ENCODE measurements around the gene LYSMD3. TPM values are rescaled to one million over a fixed set of nuclear protein-coding genes. Genes with fewer than 3 reads are reported as not detected.

Gene LYSMD3
- total and polyA plus RNA-seq, 10 of the 15 experiments (the other 5 are each of a cell fraction or from before 2014, with no cell fraction given) = 3.9 to 22.5 (median 12.6) TPM

DNA sequence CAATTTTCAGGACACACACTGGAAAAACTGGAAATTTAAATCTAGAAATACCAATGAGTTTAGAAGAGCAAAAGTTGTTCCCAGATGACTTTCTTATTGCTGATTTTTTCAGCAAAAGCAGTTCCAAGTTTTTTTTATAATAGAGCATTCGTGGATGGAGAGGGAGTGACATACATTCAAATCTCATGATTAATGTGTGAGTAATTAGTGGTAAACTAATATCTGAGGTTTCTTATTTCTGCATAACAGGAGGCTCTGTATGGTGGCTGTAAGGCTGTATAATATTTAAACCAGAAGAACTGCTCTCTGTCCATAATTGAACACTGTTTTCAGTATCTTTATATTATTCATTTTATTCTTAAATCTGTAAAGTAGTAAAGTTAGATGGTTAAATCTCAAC, 25.8 kb downstream of the LYSMD3 start:
- no peak for ATAC-seq
- ChIA-PET RAD21 (ENCODE audit: unreplicated experiment) (no interaction called here), POLR2A (no interaction called here), SMC1A (ENCODE audit: uncharacterized antibody, unreplicated experiment) (interaction anchor here (1.0 to 1.2 kb wide), 3 partner anchors 13 to 38 kb away, joined by 3 read pairs; no protein-coding TSS in a partner anchor), CTCF (no interaction called here)
- Histone ChIP-seq H3K4me2 (ENCODE audit: control insufficient read depth, insufficient read depth) (no peak overlapping the region), H3K27me3 (replicated peaks in 1 of 2; ENCODE audit: control insufficient read depth in 2 of 2, insufficient read depth in 2 of 2, low read length in 1 of 2) (no peaks in the 10 kb centered on the region), H4K20me1 (ENCODE audit: control insufficient read depth, insufficient read depth) (no peaks in the 10 kb centered on the region), H2AFZ (ENCODE audit: control insufficient read depth, low read depth, low read length) (no peak overlapping the region), H3K27ac (ENCODE audit: control insufficient read depth, insufficient read depth) (no peak overlapping the region), H3K36me3 (ENCODE audit: control insufficient read depth in 2 of 2, insufficient read depth in 2 of 2, low read length in 1 of 2) (no peaks in the 10 kb centered on the region; a peak in 1 of 4 replicates), H3K9me3 (replicated peaks; ENCODE audit: control insufficient read depth, insufficient read depth, low read length) (no peaks in the 10 kb centered on the region), H3K79me2 (ENCODE audit: control insufficient read depth, insufficient read depth, low read length) (no peaks in the 10 kb centered on the region), H3K4me1 (ENCODE audit: control insufficient read depth, insufficient read depth, low read length) (no peaks in the 10 kb centered on the region), H3K4me3 (no peak overlapping the region), H3K9ac (ENCODE audit: control insufficient read depth, insufficient read depth, low read length) (no peak overlapping the region)
- TF ChIP-seq, protein P1, sequence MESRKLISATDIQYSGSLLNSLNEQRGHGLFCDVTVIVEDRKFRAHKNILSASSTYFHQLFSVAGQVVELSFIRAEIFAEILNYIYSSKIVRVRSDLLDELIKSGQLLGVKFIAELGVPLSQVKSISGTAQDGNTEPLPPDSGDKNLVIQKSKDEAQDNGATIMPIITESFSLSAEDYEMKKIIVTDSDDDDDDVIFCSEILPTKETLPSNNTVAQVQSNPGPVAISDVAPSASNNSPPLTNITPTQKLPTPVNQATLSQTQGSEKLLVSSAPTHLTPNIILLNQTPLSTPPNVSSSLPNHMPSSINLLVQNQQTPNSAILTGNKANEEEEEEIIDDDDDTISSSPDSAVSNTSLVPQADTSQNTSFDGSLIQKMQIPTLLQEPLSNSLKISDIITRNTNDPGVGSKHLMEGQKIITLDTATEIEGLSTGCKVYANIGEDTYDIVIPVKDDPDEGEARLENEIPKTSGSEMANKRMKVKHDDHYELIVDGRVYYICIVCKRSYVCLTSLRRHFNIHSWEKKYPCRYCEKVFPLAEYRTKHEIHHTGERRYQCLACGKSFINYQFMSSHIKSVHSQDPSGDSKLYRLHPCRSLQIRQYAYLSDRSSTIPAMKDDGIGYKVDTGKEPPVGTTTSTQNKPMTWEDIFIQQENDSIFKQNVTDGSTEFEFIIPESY (IDR thresholded peaks at IDR 0.05) = no peak
- TF ChIP-seq RAD51 (IDR thresholded peaks at IDR 0.05) (no peak), RELA (IDR thresholded peaks at IDR 0.05; ENCODE audit: borderline replicate concordance, partially characterized antibody) (no peak), FOS (IDR thresholded peaks at IDR 0.05; ENCODE audit: borderline replicate concordance, extremely low read depth, insufficient read length) (no peak)
- TF ChIP-seq, protein P2, sequence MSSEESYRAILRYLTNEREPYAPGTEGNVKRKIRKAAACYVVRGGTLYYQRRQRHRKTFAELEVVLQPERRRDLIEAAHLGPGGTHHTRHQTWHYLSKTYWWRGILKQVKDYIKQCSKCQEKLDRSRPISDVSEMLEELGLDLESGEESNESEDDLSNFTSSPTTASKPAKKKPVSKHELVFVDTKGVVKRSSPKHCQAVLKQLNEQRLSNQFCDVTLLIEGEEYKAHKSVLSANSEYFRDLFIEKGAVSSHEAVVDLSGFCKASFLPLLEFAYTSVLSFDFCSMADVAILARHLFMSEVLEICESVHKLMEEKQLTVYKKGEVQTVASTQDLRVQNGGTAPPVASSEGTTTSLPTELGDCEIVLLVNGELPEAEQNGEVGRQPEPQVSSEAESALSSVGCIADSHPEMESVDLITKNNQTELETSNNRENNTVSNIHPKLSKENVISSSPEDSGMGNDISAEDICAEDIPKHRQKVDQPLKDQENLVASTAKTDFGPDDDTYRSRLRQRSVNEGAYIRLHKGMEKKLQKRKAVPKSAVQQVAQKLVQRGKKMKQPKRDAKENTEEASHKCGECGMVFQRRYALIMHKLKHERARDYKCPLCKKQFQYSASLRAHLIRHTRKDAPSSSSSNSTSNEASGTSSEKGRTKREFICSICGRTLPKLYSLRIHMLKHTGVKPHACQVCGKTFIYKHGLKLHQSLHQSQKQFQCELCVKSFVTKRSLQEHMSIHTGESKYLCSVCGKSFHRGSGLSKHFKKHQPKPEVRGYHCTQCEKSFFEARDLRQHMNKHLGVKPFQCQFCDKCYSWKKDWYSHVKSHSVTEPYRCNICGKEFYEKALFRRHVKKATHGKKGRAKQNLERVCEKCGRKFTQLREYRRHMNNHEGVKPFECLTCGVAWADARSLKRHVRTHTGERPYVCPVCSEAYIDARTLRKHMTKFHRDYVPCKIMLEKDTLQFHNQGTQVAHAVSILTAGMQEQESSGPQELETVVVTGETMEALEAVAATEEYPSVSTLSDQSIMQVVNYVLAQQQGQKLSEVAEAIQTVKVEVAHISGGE (CRISPR knock-in tag; IDR thresholded peaks at IDR 0.05) = no peak
- TF ChIP-seq, protein P3, sequence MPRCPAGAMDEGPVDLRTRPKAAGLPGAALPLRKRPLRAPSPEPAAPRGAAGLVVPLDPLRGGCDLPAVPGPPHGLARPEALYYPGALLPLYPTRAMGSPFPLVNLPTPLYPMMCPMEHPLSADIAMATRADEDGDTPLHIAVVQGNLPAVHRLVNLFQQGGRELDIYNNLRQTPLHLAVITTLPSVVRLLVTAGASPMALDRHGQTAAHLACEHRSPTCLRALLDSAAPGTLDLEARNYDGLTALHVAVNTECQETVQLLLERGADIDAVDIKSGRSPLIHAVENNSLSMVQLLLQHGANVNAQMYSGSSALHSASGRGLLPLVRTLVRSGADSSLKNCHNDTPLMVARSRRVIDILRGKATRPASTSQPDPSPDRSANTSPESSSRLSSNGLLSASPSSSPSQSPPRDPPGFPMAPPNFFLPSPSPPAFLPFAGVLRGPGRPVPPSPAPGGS (IDR thresholded peaks at IDR 0.05; ENCODE audit: borderline replicate concordance, insufficient read depth, low read depth, low read length, poor library complexity, severe bottlenecking) = no peak
- 94% methylated on average over 1 of the region's 1 CpG for WGBS (ENCODE audit: insufficient coverage, insufficient replicate concordance, low lambda C conversion rate, missing lambda C conversion rate)
- no peak for DNase-seq (ENCODE audit: low read depth, low spot score)
- no TSS peak for BruUV-seq (replicated peaks)
- FAIRE-seq = no peak
- in situ Hi-C loops (cut with MboI) = no loop called here
- intact Hi-C loops (cut with micrococcal nuclease; ENCODE audit: unreplicated experiment) = no loop called here
